ENCODE measurements around the gene PIP5K1B. TPM values are rescaled to one million over a fixed set of nuclear protein-coding genes. Genes with fewer than 3 reads are reported as not detected.

Gene PIP5K1B
- total and polyA plus RNA-seq, 4 donors = 0.09 to 30.9 (median 0.29) TPM

DNA sequence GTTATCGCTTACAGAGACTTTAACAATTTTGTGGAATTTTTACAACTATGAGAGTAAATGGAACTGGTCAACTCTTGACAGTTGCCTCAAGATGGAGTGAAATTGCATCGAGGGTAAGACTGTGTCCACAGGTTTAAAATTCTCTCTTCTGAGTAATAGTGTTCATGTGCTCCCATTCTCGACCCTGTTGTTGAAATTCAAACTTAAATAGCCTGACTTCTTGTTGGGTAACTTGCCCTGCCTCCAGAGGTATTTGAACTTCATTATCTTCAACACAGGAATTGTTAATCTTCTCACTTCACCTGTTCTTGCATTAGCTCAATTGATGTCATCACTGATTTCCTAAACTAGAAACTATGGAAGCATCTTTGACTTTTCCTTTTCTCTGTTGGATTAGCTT, 77.5 kb downstream of the PIP5K1B start:
- no peaks in the 10 kb centered on the region for H3K36me3 ChIP-seq (ENCODE audit: control insufficient read depth in 4 of 4, insufficient read depth in 3 of 4, low read depth in 1 of 4, low read length in 3 of 4)
- no peaks in the 10 kb centered on the region for H3K27me3 ChIP-seq (ENCODE audit: control insufficient read depth in 4 of 4, insufficient read depth in 4 of 4, low read length in 3 of 4)
- no peak overlapping the region for H3K4me3 ChIP-seq (ENCODE audit: low read depth in 1 of 3, low read length in 3 of 3)
- H3K9ac ChIP-seq (ENCODE audit: low read depth in 1 of 2, low read length in 2 of 2) = no peak overlapping the region
- 89% methylated on average over 3 of the region's 3 CpGs for WGBS
- H3K4me1 ChIP-seq (ENCODE audit: control insufficient read depth in 4 of 4, insufficient read depth in 4 of 4, low read length in 3 of 4) = peaks cover 7 to 37% (median 32%) of the 10 kb centered on the region in 4 donors
- no peaks in the 10 kb centered on the region for H3K9me3 ChIP-seq (ENCODE audit: control insufficient read depth in 4 of 4, low read length in 3 of 4)
- no peak for DNase-seq (ENCODE audit: low spot score)
- TF ChIP-seq HNF4A (conservative IDR thresholded peaks at IDR 0.05) (no peak), RAD21 (IDR thresholded peaks at IDR 0.05) (no peak), JUND (IDR thresholded peaks at IDR 0.05) (no peak), FOXA2 (IDR thresholded peaks at IDR 0.05) (no peak)
- TF ChIP-seq, protein P1, sequence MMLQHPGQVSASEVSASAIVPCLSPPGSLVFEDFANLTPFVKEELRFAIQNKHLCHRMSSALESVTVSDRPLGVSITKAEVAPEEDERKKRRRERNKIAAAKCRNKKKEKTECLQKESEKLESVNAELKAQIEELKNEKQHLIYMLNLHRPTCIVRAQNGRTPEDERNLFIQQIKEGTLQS (IDR thresholded peaks at IDR 0.05) = no peak
- TF ChIP-seq, protein P2, sequence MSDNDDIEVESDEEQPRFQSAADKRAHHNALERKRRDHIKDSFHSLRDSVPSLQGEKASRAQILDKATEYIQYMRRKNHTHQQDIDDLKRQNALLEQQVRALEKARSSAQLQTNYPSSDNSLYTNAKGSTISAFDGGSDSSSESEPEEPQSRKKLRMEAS (IDR thresholded peaks at IDR 0.05) = no peak
- TF ChIP-seq, protein P3, sequence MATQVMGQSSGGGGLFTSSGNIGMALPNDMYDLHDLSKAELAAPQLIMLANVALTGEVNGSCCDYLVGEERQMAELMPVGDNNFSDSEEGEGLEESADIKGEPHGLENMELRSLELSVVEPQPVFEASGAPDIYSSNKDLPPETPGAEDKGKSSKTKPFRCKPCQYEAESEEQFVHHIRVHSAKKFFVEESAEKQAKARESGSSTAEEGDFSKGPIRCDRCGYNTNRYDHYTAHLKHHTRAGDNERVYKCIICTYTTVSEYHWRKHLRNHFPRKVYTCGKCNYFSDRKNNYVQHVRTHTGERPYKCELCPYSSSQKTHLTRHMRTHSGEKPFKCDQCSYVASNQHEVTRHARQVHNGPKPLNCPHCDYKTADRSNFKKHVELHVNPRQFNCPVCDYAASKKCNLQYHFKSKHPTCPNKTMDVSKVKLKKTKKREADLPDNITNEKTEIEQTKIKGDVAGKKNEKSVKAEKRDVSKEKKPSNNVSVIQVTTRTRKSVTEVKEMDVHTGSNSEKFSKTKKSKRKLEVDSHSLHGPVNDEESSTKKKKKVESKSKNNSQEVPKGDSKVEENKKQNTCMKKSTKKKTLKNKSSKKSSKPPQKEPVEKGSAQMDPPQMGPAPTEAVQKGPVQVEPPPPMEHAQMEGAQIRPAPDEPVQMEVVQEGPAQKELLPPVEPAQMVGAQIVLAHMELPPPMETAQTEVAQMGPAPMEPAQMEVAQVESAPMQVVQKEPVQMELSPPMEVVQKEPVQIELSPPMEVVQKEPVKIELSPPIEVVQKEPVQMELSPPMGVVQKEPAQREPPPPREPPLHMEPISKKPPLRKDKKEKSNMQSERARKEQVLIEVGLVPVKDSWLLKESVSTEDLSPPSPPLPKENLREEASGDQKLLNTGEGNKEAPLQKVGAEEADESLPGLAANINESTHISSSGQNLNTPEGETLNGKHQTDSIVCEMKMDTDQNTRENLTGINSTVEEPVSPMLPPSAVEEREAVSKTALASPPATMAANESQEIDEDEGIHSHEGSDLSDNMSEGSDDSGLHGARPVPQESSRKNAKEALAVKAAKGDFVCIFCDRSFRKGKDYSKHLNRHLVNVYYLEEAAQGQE (IDR thresholded peaks at IDR 0.05) = no peak
- H3K27ac ChIP-seq (ENCODE audit: low read depth in 1 of 2, low read length in 2 of 2) = no peak overlapping the region

DNA sequence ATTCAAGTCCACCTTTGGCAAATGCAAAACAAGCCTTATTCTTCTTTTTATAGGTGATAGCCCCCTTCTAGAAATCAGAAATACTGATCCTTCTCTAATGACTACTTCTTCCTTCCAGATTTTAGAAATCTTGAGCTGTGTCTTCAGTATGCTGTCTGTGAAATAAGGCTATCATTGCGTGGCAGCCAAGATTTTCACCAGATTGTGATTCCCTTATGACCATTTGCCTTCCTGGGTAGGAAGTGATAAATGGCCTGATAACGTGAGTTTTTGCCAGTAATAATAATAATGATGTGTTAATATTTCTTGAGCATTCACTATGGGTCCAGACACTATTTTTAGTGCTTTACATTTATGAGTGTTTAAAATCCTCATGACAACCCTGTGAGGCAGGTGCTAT, 80.9 kb downstream of the PIP5K1B start:
- DNase-seq (ENCODE audit: low spot score) = no peak
- H3K36me3 ChIP-seq (ENCODE audit: control insufficient read depth in 4 of 4, insufficient read depth in 3 of 4, low read depth in 1 of 4, low read length in 3 of 4) = no peaks in the 10 kb centered on the region
- H3K4me3 ChIP-seq (ENCODE audit: low read depth in 1 of 3, low read length in 3 of 3) = no peak overlapping the region
- no peaks in the 10 kb centered on the region for H3K9me3 ChIP-seq (ENCODE audit: control insufficient read depth in 4 of 4, low read length in 3 of 4)
- no peak overlapping the region for H3K9ac ChIP-seq (ENCODE audit: low read depth in 1 of 2, low read length in 2 of 2)
- TF ChIP-seq SP1 (IDR thresholded peaks at IDR 0.05) = no peak
- TF ChIP-seq, protein P1 (IDR thresholded peaks at IDR 0.05) = no peak
- no peak for TF ChIP-seq HNF4A (conservative IDR thresholded peaks at IDR 0.05)
- TF ChIP-seq, protein P4, sequence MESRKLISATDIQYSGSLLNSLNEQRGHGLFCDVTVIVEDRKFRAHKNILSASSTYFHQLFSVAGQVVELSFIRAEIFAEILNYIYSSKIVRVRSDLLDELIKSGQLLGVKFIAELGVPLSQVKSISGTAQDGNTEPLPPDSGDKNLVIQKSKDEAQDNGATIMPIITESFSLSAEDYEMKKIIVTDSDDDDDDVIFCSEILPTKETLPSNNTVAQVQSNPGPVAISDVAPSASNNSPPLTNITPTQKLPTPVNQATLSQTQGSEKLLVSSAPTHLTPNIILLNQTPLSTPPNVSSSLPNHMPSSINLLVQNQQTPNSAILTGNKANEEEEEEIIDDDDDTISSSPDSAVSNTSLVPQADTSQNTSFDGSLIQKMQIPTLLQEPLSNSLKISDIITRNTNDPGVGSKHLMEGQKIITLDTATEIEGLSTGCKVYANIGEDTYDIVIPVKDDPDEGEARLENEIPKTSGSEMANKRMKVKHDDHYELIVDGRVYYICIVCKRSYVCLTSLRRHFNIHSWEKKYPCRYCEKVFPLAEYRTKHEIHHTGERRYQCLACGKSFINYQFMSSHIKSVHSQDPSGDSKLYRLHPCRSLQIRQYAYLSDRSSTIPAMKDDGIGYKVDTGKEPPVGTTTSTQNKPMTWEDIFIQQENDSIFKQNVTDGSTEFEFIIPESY (IDR thresholded peaks at IDR 0.05) = no peak
- TF ChIP-seq, protein P3 (IDR thresholded peaks at IDR 0.05) = no peak
- no peak for TF ChIP-seq EGR1 (IDR thresholded peaks at IDR 0.05; ENCODE audit: low read depth in 2 of 2)
- no peak overlapping the region for H3K27ac ChIP-seq (ENCODE audit: low read depth in 1 of 2, low read length in 2 of 2)
- peaks cover 0 to under 1% (median 0%) of the 10 kb centered on the region in 4 donors for H3K27me3 ChIP-seq (ENCODE audit: control insufficient read depth in 4 of 4, insufficient read depth in 4 of 4, low read length in 3 of 4)
- peaks cover 7 to 26% (median 26%) of the 10 kb centered on the region in 4 donors for H3K4me1 ChIP-seq (ENCODE audit: control insufficient read depth in 4 of 4, insufficient read depth in 4 of 4, low read length in 3 of 4)
- 71% methylated on average over 2 of the region's 2 CpGs for WGBS
